Transverse colon (tissue), 4 donors: Measurements from ENCODE around the gene PKP4. TPM values are rescaled to one million over a fixed set of nuclear protein-coding genes. Genes with fewer than 3 reads are reported as not detected.
"Not testable (repeated sequence)": the region's sequence is repeated elsewhere in the genome, so short reads cannot be mapped to it uniquely, and the experiment has no call there.

Experiments
- DNase-seq: peaks from one replicate; pipeline ENCODE4 v3.0.0-alpha.2; 2019
- H3K27ac ChIP-seq, 4 donors: fragments of 200-600 bp; sonication (generic); 2 replicates each; pipeline ENCODE4 v1.5.1; 2016 to 2018; ENCODE audit warnings: inconsistent platforms in 4 of 4
- H3K27me3 ChIP-seq: fragments of 200-600 bp; sonication (generic); 2 replicates; pipeline ENCODE4 v1.5.1; 2017; ENCODE audit warnings: inconsistent platforms
- H3K36me3 ChIP-seq, 4 donors: fragments of 200-600 bp; sonication (generic); 2 replicates each; pipeline ENCODE4 v1.5.1; 2017 to 2019; ENCODE audit warnings: inconsistent platforms in 4 of 4
- H3K4me1 ChIP-seq, 4 donors: fragments of 200-600 bp; sonication (generic); 2 replicates each; pipeline ENCODE4 v1.5.1; 2017 to 2020; ENCODE audit warnings: inconsistent platforms in 4 of 4
- H3K4me3 ChIP-seq, 4 donors: fragments of 200-600 bp; sonication (generic); 1 replicate in 1 of 4; 2 replicates in 3 of 4; pipeline versions ENCODE4 v1.5.1 to v1.6.1; 2017 to 2019; ENCODE audit warnings: inconsistent platforms in 4 of 4
- H3K9me3 ChIP-seq, 2 donors: fragments of 200-600 bp; sonication (generic); 2 replicates each; pipeline ENCODE4 v1.5.1; 2017 to 2019; ENCODE audit warnings: inconsistent platforms in 2 of 2
- CTCF ChIP-seq, 5 experiments: fragments of 200-600 bp in 3 of 5; fragments of 450-650 bp in 2 of 5; sonication (generic) in 3 of 5; IDR thresholded peaks; 1 replicate in 2 of 5; 2 replicates in 3 of 5; pipeline ENCODE4 v1.5.1; 2016 to 2017; ENCODE audit warnings: antibody characterized with exemption in 5 of 5, inconsistent platforms in 3 of 5, mild to moderate bottlenecking in 2 of 5, moderate library complexity in 1 of 5
- EP300 ChIP-seq: sonication (generic); formaldehyde crosslinking; IDR thresholded peaks from one replicate; pipeline ENCODE4 v1.6.1; 2017; ENCODE audit warnings: antibody characterized with exemption, low read depth
- POLR2A ChIP-seq: fragments of 450-650 bp; IDR thresholded peaks from one replicate; pipeline ENCODE4 v1.6.1; 2016; ENCODE audit warnings: antibody characterized with exemption, mild to moderate bottlenecking, moderate library complexity
- POLR2AphosphoS5 ChIP-seq, 3 donors: sonication (generic); formaldehyde crosslinking; IDR thresholded peaks; one replicate each; pipeline ENCODE4 v1.6.1; 2016; ENCODE audit warnings: antibody characterized with exemption in 3 of 3
- WGBS, 2 donors: methylation state at CpG; one replicate each; pipeline ENCODE4 v1.1.5; 2018; ENCODE audit warnings: low coverage in 1 of 2; 5-methylcytosine and 5-hydroxymethylcytosine counted together
- in situ Hi-C, 4 donors: fragments of 200-750 bp; cut with MboI; loops; one replicate each; pipeline versions ENCODE4 v1.15.0 to v1.15.1; 2017; ENCODE audit warnings: low sequenced_read_pairs in 3 of 4, low pct_ligation_motif_present in 1 of 4, low pct_unique_long_range_greater_than_20kb in 1 of 4
- intact Hi-C: fragments of 100-400 bp; cut with DNase I; formaldehyde crosslinking; loops from one replicate; pipeline ENCODE4 v1.15.1; 2023; ENCODE audit warnings: low total_unique reads
- total RNA-seq, 4 donors: library from RNA; depleted of rRNA; stranded (reverse); fragments of >200 nt; gene quantifications; one replicate each; pipeline ENCODE4 v1.1.0, GENCODE V29; 2016

The PKP4 gene
- total RNA-seq, 4 donors from 2014 or later: 28.1 to 70.3 (median 58.3) TPM

GRCh38 chr2:158464426-158465281 is 7.9 kb downstream of the PKP4 start:
- Histone ChIP-seq H3K27me3 (no peaks in the 10 kb centered on the region), H3K4me3 (no peak overlapping the region), H3K4me1 (no peaks in the 10 kb centered on the region), H3K27ac (no peak overlapping the region), H3K9me3 (no peaks in the 10 kb centered on the region), H3K36me3 (no peaks in the 10 kb centered on the region)
- DNase-seq: no peak
- TF ChIP-seq CTCF (IDR thresholded peaks at IDR 0.05): peak; percentile 26 to 39 (median 35)
- no peak for TF ChIP-seq POLR2AphosphoS5 (IDR thresholded peaks at IDR 0.05)
- no peak for TF ChIP-seq POLR2A
- in situ Hi-C loops (loop anchor here in 2 of 4 donors (25.0 kb wide), 1 partner anchor 427 kb away; no protein-coding TSS in a partner anchor), intact Hi-C loops (no loop called here)
- 79 to 83% methylated on average over 4 of the region's 4 CpGs for WGBS, 2 donors

DNA sequence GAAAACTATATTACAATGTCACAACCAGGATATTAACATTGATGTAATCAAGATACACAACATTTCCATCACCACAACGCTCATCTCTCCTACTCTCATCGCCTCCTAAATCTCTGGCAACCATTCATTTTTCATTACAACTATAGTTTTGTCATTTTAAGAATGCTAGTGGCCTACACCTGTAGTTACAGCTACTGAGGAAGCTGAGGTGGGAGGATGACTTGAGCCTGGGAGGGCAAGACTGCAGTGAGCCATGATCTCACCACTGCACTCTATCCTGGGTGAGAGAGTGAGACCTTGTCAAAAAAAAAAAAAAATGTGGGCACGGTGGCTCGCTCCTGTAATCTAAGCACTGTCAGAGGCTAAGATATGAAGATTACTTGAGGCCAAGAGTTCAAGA is 10.5 kb downstream of the PKP4 start:
- WGBS, 2 donors: 88 to 98% methylated on average over 3 to 4 of the region's 4 CpGs
- Histone ChIP-seq H3K27me3 (no peaks in the 10 kb centered on the region), H3K9me3 (no peaks in the 10 kb centered on the region), H3K4me1 (no peaks in the 10 kb centered on the region), H3K36me3 (no peaks in the 10 kb centered on the region), H3K27ac (no peak overlapping the region), H3K4me3 (no peak overlapping the region)
- no peak for DNase-seq
- TF ChIP-seq CTCF (IDR thresholded peaks at IDR 0.05): no peak
- no peak for TF ChIP-seq POLR2A
- no peak for TF ChIP-seq POLR2AphosphoS5 (IDR thresholded peaks at IDR 0.05)
- no peak for TF ChIP-seq EP300
- in situ Hi-C loops: loop anchor here in 2 of 4 donors (25.0 kb wide), 1 partner anchor 430 kb away; no protein-coding TSS in a partner anchor
- intact Hi-C loops: no loop called here

DNA sequence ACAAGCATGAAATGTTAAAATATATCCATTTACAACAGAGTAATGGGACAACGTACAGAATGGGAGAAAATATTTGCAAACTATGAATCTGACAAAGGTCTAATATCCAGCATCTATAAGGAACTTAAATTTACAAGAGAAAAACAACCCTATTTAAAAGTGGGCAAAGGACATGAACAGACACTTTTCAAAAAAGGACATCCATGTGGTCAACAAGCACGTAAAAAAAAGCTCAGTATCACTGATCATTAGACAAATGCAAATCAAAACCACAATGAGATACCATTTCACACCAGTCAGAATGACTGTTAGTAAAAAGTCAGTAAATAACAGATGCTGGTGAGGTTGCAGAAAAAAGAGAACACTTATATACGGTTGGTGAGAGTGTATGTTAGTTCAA is 16.1 kb downstream of the PKP4 start:
- 91 to 93% methylated on average over 3 of the region's 3 CpGs for WGBS, 2 donors
- H3K9me3 ChIP-seq: not testable (repeated sequence)

DNA sequence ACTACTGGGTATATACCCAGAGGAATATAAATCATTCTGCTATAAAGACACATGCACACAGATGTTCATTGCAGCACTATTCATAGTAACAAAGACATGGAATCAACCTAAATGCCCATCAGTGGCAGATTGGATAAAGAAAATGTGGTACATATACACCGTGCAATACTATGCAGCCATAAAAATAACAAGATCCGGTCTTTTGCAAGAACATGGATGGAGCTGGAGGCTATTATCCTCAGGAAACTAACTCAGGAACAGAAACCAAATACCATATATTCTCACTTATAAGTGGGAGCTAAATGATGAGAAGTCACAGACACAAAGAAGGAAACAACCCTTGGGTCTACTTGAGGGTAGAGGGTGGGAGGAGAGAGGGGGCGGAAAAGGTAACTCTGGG is 16.5 kb downstream of the PKP4 start:
- H3K9me3 ChIP-seq, H3K27ac ChIP-seq, H3K4me1 ChIP-seq, intact Hi-C loops, DNase-seq, H3K27me3 ChIP-seq, H3K36me3 ChIP-seq, H3K4me3 ChIP-seq: not testable (repeated sequence)
- in situ Hi-C loops: loop anchor here in 2 of 4 donors (25.0 kb wide), 1 partner anchor 436 kb away; no protein-coding TSS in a partner anchor
- 97 to 100% methylated on average over 3 of the region's 3 CpGs for WGBS, 2 donors

More for the DNA sequence above, 16.1 kb downstream of the PKP4 start:
- H3K4me1 ChIP-seq, H3K4me3 ChIP-seq, intact Hi-C loops, DNase-seq, H3K27ac ChIP-seq, H3K27me3 ChIP-seq, H3K36me3 ChIP-seq: not testable (repeated sequence)
- in situ Hi-C loops: loop anchor here in 2 of 4 donors (25.0 kb wide), 1 partner anchor 436 kb away; no protein-coding TSS in a partner anchor

GRCh38 chr2:158473719-158474392 is 17.1 kb downstream of the PKP4 start:
- intact Hi-C loops: no loop called here
- no peak for TF ChIP-seq POLR2AphosphoS5 (IDR thresholded peaks at IDR 0.05)
- TF ChIP-seq EP300: no peak
- no peak for TF ChIP-seq POLR2A
- no peak for TF ChIP-seq CTCF (IDR thresholded peaks at IDR 0.05)
- Histone ChIP-seq H3K27me3 (no peaks in the 10 kb centered on the region), H3K9me3 (no peaks in the 10 kb centered on the region), H3K4me3 (no peak overlapping the region), H3K36me3 (no peaks in the 10 kb centered on the region), H3K4me1 (peaks cover 0 to 10% (median 0%) of the 10 kb centered on the region in 4 donors), H3K27ac (no peak overlapping the region)
- 90 to 91% methylated on average over 8 of the region's 8 CpGs for WGBS, 2 donors
- in situ Hi-C loops: loop anchor here in 2 of 4 donors (25.0 kb wide), 1 partner anchor 437 kb away; no protein-coding TSS in a partner anchor
- no peak for DNase-seq

- intact Hi-C loops, H3K27me3 ChIP-seq, H3K9me3 ChIP-seq, H3K27ac ChIP-seq, DNase-seq, H3K4me3 ChIP-seq, H3K36me3 ChIP-seq: not testable (repeated sequence)
- peaks cover 0 to 10% (median 0%) of the 10 kb centered on the region in 4 donors for H3K4me1 ChIP-seq
- in situ Hi-C loops: loop anchor here in 2 of 4 donors (25.0 kb wide), 1 partner anchor 437 kb away; no protein-coding TSS in a partner anchor
- WGBS, 2 donors: 90 to 97% methylated on average over 3 of the region's 3 CpGs
These were observed 17.8 kb downstream of the PKP4 start for GRCh38 chr2:158474526-158475011.
